HG02759 (cell line): ENCODE data around the gene HBM.
"Not testable (repeated sequence)": the region's sequence is repeated elsewhere in the genome, so short reads cannot be mapped to it uniquely, and the experiment has no call there.

Experiments
- ATAC-seq: cut with Tn5 transposase; IDR thresholded peaks from one replicate; pipeline ENCODE4 v1.9.1; 2021; ENCODE audit warnings: mild to moderate bottlenecking, moderate library complexity; ENCODE audit not compliant: unreplicated experiment

Gene HBM

DNA sequence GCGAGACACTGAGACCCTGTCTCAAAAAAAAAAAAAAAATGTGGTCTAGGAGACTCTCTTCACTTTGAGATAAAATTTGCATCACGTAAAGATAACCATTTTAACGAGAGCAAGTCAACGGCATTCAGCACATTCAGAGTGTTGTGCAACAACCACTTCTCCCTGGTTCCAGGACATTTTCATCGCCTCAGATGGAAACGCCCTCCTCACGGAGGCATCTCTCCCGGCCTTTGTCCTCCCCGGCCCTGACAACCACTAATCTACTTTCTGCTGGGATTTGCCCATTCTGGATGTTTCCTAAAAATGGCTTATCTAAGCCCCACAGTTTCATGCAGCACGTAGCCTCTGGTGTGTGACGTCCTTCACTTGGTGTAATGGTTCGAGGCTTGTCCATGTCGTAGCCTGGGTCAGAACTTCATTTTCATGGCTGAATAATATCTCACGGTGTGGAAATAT is 21.0 kb upstream of the HBM start:
- no peak for ATAC-seq

DNA sequence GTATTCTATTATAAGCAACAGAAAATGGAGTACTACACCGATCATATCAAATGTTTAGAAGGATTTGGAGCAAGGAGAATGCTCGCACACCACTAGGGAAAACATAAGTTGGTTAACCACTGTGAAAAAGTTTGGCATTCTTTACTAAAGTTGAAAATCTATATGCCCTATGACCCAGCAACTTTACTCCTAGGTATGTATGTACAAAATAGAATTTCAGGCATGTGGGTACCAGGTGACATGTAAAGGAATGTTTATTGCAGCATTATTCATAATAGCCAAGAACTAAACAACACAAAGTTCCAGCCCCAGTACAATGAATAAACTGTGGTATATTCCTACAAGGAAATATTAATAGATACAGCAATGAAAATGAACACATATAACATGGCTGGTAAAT is 19.1 kb upstream of the HBM start:
- no peak for ATAC-seq

DNA sequence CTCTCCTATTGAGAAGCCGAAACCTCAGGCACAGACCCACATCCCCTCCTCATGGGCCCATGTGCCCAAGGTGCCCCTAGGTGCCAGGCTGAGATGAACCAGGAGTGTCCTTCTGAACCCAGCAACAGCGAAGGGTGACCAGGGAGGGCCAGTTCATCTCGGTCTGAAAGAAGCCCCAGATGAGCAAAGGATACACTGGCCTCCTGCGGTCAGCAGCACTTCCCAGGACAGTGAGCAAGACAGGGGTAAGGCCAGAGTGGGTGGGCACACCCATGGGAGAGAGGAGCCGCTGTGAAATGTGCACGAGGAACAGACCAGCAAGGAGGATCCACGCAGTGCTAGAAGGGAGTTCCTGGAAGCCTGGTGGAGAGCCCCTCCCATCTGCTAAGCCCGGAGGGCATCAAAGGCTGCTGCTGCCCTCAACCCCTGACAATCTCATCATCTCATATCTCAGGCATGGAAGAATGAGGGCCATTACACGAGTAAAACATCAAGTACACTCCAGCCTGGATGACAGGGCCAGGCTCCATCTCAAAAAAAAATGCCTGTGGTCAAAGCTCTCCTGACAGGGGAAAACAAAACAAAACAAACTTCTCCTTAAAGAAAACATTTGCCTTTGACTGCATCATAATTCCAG is 16.6 kb upstream of the HBM start:
- ATAC-seq, result no peak

DNA sequence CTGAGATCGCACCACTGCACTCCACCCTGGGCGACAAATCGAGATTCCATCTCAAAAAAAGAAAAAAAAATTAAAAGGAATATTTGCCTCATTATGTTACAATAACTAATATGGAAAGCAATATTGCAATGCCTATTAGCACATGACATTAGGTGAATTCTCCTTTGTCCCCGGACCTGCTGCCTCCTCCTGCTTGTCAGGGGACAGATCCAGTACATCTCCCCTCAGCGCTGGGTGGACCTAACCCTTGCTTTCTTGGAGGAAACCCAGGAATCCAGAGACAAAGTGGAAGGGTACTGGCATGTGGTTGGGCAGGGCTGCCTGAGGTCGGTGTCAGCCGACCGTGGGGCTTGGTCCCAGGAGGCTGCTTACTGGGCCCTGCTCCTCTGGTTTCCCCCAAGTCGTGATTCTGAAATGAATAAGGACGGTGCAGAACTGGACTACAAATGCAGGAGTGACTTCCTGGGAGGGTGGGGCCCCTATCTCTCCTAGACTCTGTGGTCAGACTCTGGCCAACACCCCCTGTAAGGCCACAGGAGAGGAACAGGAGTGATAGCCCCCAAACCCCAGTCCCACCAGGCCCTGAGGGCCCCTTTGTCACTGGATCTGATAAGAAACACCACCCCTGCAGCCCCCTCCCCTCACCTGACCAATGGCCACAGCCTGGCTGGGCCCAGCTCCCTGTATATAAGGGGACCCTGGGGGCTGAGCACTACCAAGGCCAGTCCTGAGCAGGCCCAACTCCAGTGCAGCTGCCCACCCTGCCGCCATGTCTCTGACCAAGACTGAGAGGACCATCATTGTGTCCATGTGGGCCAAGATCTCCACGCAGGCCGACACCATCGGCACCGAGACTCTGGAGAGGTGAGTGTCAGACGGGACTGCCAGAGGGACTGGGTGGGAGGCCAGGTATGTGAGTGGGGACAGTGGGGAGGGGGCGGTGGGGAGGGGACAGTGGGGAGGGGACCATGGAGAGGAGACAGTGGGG is 13.3 kb upstream of the HBM start, which contains the start of gene HBZ:
Gene HBZ, plus strand, starts transcription at position 504 of the 988 bp plus-strand sequence. Its CDS starts 266 bp downstream, at position 770.
- ATAC-seq, result no peak

DNA sequence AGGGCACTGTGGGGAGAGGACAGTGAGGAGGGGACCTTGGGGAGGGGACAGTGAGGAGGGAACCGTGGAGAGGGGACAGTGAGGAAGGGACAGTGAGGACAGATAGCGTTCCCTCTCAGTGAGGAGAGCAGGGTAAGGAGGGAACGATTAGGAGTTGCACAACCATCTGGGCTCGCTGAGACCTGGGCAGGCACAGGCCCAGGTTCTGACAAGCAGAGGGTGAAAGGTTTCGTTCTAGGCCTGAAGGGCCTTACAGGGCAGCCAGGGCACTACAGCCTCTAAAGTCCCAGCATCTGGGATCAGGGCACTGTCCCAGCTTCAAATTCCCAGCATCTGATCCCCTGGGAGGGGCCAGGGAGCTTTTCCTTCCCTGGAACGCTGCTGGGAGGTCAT is 12.7 kb upstream of the HBM start:
- ATAC-seq, result not testable (repeated sequence)

DNA sequence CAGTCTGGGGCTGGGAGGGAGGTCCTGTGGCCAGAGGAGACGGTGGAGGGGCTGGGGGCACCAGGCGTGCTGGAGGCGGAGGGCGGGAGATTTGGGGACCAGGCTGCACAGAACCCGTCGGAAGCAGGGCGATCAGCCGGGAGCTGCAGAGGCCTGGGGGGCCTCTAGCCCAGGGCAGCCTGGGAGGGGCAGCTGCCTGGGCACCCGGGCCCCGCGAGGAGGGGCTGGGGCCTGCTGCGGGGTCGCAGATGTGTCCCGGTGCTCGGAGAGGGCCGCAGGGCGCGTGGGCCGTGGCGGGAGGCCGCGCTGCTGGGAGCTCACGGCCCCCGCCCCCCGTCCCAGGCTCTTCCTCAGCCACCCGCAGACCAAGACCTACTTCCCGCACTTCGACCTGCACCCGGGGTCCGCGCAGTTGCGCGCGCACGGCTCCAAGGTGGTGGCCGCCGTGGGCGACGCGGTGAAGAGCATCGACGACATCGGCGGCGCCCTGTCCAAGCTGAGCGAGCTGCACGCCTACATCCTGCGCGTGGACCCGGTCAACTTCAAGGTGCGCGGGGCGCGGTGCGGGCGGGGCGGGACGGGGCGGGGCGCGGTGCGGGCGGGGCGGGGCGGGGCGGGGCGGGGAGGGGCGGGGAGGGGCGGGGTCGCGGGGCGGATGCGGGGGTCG is 12.1 kb upstream of the HBM start:
- not testable (repeated sequence) for ATAC-seq

DNA sequence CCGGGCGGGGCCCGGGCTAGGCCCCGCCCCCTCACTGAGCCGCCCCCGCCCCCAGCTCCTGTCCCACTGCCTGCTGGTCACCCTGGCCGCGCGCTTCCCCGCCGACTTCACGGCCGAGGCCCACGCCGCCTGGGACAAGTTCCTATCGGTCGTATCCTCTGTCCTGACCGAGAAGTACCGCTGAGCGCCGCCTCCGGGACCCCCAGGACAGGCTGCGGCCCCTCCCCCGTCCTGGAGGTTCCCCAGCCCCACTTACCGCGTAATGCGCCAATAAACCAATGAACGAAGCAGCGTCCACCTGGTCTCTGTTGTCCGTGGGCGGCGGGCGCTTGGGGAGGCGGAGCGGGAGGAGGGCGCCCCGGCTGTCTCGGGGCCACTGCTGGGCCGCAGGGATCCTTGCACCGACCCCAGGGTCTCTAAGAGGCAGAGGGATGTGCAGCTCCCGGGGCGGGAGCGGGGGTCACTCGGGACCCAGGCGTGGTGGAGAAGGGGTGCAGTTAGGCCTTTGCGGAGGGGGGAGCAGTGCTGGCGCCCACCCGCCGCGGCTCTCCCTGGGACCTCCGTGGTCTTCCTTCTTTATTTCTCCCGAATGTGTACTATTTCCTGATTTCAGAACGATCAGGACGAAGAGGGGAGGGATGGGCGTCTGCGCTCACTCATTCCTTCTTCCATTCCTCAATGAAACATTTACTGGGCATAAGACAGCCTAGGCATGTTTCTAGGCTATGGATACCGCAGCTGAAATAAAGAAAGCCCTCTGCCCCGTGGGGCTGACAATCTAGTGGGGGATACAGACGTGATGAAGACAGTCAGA is 11.4 kb upstream of the HBM start:
- no peak for ATAC-seq

DNA sequence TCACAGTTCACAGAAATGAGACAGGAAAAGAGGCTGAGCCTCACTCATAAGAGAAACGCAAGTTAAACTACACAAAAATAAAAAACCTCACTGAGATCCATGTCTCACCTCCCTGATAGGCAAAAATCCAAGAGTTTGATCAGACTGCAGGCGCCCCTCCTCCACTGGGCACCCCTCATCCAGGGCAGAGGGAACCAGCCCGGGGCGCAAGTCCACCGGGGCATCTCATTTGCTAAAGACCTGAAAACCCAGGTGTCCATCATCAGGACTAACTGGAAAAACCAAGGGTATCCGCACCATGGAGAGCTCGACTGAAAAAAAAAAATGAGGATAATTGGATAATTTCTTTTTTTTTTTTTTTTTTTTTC is 10.8 kb upstream of the HBM start:
- ATAC-seq, result no peak

DNA sequence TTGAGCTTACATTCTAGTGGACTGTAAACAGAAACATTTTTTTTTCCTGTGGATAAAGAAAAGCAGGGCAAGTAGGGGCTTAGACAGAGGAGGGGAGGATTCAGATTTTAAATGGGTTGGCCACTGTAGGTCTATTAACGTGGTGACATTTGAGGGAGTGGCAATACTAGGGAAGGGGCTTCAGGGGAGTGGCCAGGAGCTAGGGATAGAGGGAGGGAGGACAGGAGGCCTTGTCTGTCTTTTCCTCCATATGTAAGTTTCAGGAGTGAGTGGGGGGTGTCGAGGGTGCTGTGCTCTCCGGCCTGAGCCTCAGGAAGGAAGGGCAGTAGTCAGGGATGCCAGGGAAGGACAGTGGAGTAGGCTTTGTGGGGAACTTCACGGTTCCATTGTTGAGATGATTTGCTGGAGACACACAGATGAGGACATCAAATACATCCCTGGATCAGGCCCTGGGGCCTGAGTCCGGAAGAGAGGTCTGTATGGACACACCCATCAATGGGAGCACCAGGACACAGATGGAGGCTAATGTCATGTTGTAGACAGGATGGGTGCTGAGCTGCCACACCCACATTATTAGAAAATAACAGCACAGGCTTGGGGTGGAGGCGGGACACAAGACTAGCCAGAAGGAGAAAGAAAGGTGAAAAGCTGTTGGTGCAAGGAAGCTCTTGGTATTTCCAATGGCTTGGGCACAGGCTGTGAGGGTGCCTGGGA is 6.5 kb upstream of the HBM start:
- no peak for ATAC-seq

DNA sequence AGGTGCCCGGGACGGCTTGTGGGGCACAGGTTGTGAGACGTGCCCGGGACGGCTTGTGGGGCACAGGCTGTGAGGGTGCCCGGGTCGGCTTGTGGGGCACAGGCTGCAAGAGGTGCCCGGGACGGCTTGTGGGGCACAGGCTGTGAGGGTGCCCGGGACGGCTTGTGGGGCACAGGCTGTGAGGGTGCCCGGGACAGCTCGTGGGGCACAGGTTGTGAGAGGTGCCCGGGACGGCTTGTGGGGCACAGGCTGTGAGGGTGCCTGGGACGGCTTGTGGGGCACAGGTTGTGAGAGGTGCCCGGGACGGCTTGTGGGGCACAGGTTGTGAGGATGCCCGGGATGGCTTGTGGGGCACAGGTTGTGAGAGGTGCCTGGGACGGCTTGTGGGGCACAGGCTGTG is 5.5 kb upstream of the HBM start:
- not testable (repeated sequence) for ATAC-seq

DNA sequence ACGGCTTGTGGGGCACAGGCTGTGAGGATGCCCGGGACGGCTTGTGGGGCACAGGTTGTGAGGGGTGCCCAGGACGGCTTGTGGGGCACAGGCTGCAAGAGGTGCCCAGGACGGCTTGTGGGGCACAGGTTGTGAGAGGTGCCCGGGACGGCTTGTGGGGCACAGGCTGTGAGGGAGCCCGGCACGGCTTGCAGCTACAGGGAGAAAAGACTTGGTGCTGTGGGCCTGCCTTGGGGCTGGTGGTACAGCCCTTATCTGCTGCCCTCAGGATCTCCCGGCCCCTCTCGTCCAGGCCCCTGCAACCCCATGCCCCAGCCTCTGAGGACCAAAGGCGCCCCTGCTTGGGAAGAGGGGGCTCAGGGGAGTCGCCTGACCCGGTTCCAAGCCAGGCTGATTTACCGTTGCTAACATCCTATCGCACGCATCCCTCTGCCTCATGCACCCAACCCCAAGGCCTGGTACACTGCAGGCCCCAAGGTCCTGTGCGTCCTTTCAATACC is 5.0 kb upstream of the HBM start:
- ATAC-seq, result no peak

DNA sequence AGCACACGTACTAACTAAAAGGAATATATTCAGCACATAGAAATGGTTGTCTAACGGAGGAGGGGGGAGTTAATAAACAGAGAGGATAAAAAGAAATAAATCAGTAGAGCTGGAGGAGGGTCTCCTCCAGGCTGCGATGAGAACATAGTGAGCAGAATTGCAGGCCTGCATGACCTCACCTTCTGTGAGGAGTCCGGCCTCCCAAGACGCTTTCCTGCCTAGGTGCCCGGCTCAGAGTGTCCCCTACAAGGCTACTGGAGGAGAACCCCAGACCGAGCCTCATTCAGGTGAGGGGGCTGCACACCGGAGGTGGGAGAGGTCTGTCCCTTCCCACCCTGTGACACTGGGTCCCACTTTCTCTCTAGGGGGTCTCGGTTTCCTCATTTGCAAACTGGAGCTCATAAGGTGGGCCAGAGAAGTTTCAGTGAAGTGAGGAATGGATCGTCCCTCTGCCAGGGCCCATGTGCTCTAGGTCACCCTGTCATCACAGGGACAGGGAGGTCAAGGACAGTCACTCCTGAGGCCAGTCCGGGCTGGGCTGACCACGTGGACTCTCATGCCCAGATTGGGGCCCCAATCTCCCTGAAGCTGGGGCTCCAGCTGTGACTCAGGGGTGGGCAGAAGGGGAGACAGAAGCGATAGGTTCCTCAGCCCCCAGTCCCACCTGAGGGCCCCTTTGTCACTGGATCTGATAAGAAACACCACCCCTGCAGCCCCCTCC is 3.3 kb upstream of the HBM start:
- no peak for ATAC-seq

DNA sequence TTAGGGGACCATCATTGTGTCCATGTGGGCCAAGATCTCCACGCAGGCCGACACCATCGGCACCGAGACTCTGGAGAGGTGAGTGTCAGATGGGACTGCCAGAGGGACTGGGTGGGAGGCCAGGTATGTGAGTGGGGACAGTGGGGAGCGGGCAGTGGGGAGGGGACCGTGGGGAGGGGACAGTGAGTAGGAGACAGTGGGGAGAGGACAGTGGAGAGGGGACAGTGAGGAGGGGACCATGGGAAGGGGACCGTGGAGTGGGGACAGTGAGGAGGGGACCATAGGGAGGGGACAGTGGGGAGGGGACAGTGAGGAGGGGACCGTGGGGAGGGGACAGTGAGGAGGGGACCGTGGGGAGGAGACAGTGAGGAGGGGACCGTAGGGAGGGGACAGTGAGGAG is 2.6 kb upstream of the HBM start:
- not testable (repeated sequence) for ATAC-seq

DNA sequence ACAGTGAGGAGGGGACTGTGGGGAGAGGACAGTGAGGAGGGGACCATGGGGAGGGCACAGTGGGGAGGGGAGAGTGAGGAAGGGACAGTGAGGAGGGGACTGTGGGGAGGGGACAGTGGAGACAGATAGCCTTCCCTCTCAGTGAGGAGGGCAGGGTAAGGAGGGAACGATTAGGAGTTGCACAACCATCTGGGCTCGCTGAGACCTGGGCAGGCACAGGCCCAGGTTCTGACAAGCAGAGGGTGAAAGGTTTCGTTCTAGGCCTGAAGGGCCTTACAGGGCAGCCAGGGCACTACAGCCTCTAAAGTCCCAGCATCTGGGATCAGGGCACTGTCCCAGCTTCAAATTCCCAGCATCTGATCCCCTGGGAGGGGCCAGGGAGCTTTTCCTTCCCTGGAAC is 2.1 kb upstream of the HBM start:
- not testable (repeated sequence) for ATAC-seq

DNA sequence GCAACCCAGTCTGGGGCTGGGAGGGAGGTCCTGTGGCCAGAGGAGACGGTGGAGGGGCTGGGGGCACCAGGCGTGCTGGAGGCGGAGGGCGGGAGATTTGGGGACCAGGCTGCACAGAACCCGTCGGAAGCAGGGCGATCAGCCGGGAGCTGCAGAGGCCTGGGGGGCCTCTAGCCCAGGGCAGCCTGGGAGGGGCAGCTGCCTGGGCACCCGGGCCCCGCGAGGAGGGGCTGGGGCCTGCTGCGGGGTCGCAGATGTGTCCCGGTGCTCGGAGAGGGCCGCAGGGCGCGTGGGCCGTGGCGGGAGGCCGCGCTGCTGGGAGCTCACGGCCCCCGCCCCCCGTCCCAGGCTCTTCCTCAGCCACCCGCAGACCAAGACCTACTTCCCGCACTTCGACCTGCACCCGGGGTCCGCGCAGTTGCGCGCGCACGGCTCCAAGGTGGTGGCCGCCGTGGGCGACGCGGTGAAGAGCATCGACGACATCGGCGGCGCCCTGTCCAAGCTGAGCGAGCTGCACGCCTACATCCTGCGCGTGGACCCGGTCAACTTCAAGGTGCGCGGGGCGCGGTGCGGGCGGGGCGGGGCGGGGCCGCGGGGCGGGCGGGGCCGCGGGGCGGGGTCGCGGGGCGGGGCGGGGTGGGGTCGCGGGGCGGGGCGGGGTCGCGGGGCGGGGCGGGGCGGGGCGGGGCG is 1.5 kb upstream of the HBM start:
- not testable (repeated sequence) for ATAC-seq

DNA sequence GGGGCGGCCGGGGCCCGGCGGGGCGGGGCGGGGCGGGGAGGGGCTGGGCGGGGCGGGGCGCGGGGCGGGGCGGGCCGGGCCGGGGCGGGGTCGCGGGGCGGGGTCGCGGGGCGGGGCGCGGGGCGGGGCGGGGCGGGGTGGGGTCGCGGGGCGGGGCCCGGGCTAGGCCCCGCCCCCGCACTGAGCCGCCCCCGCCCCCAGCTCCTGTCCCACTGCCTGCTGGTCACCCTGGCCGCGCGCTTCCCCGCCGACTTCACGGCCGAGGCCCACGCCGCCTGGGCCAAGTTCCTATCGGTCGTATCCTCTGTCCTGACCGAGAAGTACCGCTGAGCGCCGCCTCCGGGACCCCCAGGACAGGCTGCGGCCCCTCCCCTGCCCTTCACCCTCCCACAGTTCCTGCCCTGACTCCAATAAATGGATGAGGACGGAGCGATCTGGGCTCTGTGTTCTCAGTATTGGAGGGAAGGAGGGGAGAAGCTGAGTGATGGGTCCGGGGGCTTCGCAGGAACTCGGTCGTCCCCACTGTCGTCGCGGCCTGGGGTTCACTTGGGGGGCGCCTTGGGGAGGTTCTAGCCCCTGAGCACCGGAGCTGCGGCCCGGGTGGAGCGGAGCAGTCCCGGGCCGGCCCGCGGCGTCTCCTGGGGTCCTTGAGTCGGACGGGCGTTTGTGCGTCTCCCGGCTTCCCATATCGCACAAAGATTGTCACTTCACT is 795 bp upstream of the HBM start:
- no peak for ATAC-seq

DNA sequence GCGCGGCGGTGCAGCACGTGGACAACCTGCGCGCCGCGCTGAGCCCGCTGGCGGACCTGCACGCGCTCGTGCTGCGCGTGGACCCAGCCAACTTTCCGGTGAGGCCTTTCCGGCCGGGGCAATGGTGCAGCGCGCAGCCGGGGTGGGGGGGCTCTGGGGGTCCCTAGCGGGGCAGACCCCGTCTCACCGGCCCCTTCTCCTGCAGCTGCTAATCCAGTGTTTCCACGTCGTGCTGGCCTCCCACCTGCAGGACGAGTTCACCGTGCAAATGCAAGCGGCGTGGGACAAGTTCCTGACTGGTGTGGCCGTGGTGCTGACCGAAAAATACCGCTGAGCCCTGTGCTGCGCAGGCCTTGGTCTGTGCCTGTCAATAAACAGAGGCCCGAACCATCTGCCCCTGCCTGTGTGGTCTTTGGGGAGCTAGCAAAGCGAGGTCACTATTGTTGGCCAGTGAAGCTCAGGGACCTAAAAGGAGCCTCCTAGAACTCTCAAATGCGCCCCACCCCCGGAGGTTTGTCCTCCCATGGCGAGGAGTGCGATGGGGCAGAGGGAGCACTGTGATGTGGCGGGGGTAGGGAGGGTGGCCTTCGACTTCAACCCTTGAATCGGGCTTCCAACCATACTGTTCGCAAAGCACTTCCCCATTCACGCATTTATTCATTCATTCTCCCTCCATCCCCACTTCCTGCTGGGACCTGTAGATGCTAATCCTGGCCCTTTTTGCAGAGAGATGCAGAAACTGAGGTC is 770 bp downstream of the HBM start:
- ATAC-seq, result no peak
